ENCODE results near the gene AQP6. TPM values are rescaled to one million over a fixed set of nuclear protein-coding genes. Genes with fewer than 3 reads are reported as not detected.
"Not testable (repeated sequence)": the region's sequence is repeated elsewhere in the genome, so short reads cannot be mapped to it uniquely, and the experiment has no call there.

AQP6 gene
- total RNA-seq, 1 experiment from 2014 or later: not detected

- H3K9me3 ChIP-seq: no peaks in the 10 kb centered on the region
- DNase-seq: no peak
- no peaks in the 10 kb centered on the region for H3K27me3 ChIP-seq
- no peaks in the 10 kb centered on the region for H3K36me3 ChIP-seq
- H3K4me3 ChIP-seq: no peak overlapping the region
These were observed 2.0 kb downstream of the AQP6 start for GRCh38 chr12:49974677-49975317.

GRCh38 chr12:49975318-49975761 lies 2.6 kb downstream of the AQP6 start:
- H3K36me3 ChIP-seq: no peaks in the 10 kb centered on the region
- DNase-seq: no peak
- H3K4me3 ChIP-seq: no peak overlapping the region
- H3K9me3 ChIP-seq: no peaks in the 10 kb centered on the region
- no peaks in the 10 kb centered on the region for H3K27me3 ChIP-seq

- DNase-seq: no peak
- Histone ChIP-seq H3K36me3 (no peaks in the 10 kb centered on the region), H3K27me3 (no peaks in the 10 kb centered on the region), H3K9me3 (no peaks in the 10 kb centered on the region), H3K4me3 (no peak overlapping the region)
These were observed 3.8 kb downstream of the AQP6 start for GRCh38 chr12:49976557-49976956.

- no peaks in the 10 kb centered on the region for H3K9me3 ChIP-seq
- no peak overlapping the region for H3K4me3 ChIP-seq
- H3K27me3 ChIP-seq: no peaks in the 10 kb centered on the region
- DNase-seq: no peak
- H3K36me3 ChIP-seq: no peaks in the 10 kb centered on the region; the same call in none of the 2 replicates
These were observed 5.4 kb downstream of the AQP6 start for GRCh38 chr12:49978125-49978524.

GRCh38 chr12:49979016-49979586 lies 6.4 kb downstream of the AQP6 start:
- Histone ChIP-seq H3K27me3 (no peaks in the 10 kb centered on the region), H3K36me3 (peaks cover 2% of the 10 kb centered on the region), H3K9me3 (no peaks in the 10 kb centered on the region), H3K4me3 (no peak overlapping the region)
- no peak for DNase-seq

GRCh38 chr12:49979791-49980190 lies 7.0 kb downstream of the AQP6 start:
- H3K9me3 ChIP-seq: no peaks in the 10 kb centered on the region
- H3K36me3 ChIP-seq: peaks cover 9% of the 10 kb centered on the region
- H3K27me3 ChIP-seq: no peaks in the 10 kb centered on the region
- no peak for DNase-seq
- no peak overlapping the region for H3K4me3 ChIP-seq

- H3K36me3 ChIP-seq: peaks cover 18% of the 10 kb centered on the region
- H3K4me3 ChIP-seq: no peak overlapping the region
These were observed 8.0 kb downstream of the AQP6 start for GRCh38 chr12:49980501-49981349.

GRCh38 chr12:49982246-49983087 lies 9.7 kb downstream of the AQP6 start:
- H3K9me3 ChIP-seq: no peaks in the 10 kb centered on the region
- H3K27me3 ChIP-seq: no peaks in the 10 kb centered on the region
- H3K4me3 ChIP-seq: no peak overlapping the region
- H3K36me3 ChIP-seq: peaks cover 32% of the 10 kb centered on the region
- DNase-seq: no peak

More at GRCh38 chr12:49980501-49981349, 8.0 kb downstream of the AQP6 start:
- no peaks in the 10 kb centered on the region for H3K27me3 ChIP-seq
- DNase-seq: no peak
- H3K9me3 ChIP-seq: no peaks in the 10 kb centered on the region

- Histone ChIP-seq H3K4me3 (no peak overlapping the region), H3K27me3 (no peaks in the 10 kb centered on the region), H3K36me3 (peaks cover 46% of the 10 kb centered on the region), H3K9me3 (no peaks in the 10 kb centered on the region)
- DNase-seq: peak; percentile 84
These were observed 11.1 kb downstream of the AQP6 start for GRCh38 chr12:49983892-49984291.

GRCh38 chr12:49984476-49985359 lies 12.0 kb downstream of the AQP6 start:
- DNase-seq: no peak
- peaks cover 52% of the 10 kb centered on the region for H3K36me3 ChIP-seq
- H3K27me3 ChIP-seq: no peaks in the 10 kb centered on the region
- no peaks in the 10 kb centered on the region for H3K9me3 ChIP-seq
- H3K4me3 ChIP-seq: no peak overlapping the region

GRCh38 chr12:49985981-49986380 lies 13.2 kb downstream of the AQP6 start:
- Histone ChIP-seq H3K4me3 (no peak overlapping the region), H3K9me3 (no peaks in the 10 kb centered on the region), H3K27me3 (no peaks in the 10 kb centered on the region), H3K36me3 (peaks cover 62% of the 10 kb centered on the region)
- no peak for DNase-seq

GRCh38 chr12:49986476-49986875 lies 13.7 kb downstream of the AQP6 start:
- not testable (repeated sequence) for H3K4me3 ChIP-seq, DNase-seq, H3K27me3 ChIP-seq, H3K9me3 ChIP-seq
- H3K36me3 ChIP-seq: peaks cover 64% of the 10 kb centered on the region

- Histone ChIP-seq H3K36me3 (peaks cover 77% of the 10 kb centered on the region), H3K4me3 (no peak overlapping the region), H3K9me3 (no peaks in the 10 kb centered on the region), H3K27me3 (no peaks in the 10 kb centered on the region)
- DNase-seq: no peak
These were observed 15.0 kb downstream of the AQP6 start for GRCh38 chr12:49987625-49988303.

- not testable (repeated sequence) for DNase-seq
These were observed 16.7 kb downstream of the AQP6 start for GRCh38 chr12:49989400-49989799.

GRCh38 chr12:49990273-49990672 lies 17.5 kb downstream of the AQP6 start:
- no peaks in the 10 kb centered on the region for H3K27me3 ChIP-seq
- H3K36me3 ChIP-seq: peaks cover 88% of the 10 kb centered on the region
- DNase-seq: no peak
- no peaks in the 10 kb centered on the region for H3K9me3 ChIP-seq
- H3K4me3 ChIP-seq: no peak overlapping the region

More at GRCh38 chr12:49989400-49989799, 16.7 kb downstream of the AQP6 start:
- H3K27me3 ChIP-seq, H3K4me3 ChIP-seq, H3K9me3 ChIP-seq: not testable (repeated sequence)
- peaks cover 88% of the 10 kb centered on the region for H3K36me3 ChIP-seq

Data from MG63 (cell line).